UCSD-AML1 (cell line): ENCODE results near the gene GPR146.
"Not testable (repeated sequence)": the region's sequence is repeated elsewhere in the genome, so short reads cannot be mapped to it uniquely, and the experiment has no call there.

ENCODE experiments used
- DNase-seq: peaks from one replicate; lab custom pipeline; 2025; ENCODE audit not compliant: unreplicated experiment; lab: John Stamatoyannopoulos, UW

Gene GPR146

GRCh38 chr7:1024876-1025742 is 19.2 kb upstream of the GPR146 start:
- DNase-seq, result no peak

DNA sequence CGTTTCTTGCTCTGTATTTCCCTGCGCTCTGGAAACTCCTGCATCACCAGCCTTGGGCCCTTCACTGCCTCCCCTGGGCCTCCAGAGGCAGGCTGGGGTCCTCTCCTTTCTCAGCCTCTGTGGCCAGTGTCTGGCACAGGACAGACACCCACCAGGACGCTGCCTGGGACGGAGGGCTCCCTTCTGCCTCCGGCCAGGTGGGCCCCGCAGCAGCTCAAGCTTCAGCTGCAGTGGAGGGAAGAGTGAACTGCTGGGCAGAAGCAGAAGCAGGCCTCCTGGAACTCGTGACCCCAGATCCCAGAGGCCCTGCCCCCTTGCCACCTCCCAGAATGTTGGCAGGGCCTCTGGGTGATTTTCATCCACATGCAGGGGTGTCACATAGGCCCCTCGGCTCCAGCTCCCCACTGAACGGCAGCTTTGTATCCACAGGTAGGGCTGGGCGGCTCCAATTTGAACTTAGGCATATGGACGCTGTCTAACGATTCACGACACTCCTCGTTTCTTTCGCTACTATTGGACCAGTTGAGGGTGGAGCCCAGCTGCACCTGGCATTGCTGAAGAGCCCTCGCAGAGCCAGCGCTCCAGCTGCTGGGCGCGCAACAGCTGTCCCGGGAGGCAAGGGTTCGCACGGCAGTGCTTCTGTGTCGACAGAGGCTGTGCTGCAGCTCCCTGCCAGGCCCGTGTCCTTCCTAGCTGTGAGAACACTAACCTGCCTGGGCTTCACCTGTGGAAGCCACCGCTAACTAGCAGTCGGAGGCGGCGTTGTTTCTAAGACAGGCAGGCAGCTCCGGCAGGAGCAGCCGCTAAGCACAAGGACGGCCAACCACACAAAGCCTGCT is 18.4 kb upstream of the GPR146 start:
- DNase-seq, result no peak

DNA sequence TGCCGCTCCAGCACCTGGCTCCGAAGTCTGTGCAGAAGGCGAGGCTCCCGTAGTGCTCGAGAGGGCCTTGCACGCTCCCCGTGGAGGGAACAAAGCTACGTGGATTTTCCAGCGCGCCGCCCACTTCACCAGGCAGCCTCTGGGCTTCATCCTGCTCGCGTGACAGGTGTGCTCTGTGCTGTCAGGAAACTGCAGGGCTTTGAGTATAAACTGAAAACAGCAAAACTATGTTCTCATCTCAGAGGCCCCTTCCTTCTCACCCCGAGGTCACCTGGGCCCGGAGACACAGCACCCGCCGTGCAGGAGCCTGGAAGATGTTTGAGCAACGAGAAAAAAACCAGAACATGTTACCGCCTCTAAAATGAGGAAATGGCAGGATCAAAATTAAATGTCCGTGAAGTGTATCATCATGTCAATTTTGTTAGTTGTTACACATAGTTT is 17.6 kb upstream of the GPR146 start:
- no peak for DNase-seq

DNA sequence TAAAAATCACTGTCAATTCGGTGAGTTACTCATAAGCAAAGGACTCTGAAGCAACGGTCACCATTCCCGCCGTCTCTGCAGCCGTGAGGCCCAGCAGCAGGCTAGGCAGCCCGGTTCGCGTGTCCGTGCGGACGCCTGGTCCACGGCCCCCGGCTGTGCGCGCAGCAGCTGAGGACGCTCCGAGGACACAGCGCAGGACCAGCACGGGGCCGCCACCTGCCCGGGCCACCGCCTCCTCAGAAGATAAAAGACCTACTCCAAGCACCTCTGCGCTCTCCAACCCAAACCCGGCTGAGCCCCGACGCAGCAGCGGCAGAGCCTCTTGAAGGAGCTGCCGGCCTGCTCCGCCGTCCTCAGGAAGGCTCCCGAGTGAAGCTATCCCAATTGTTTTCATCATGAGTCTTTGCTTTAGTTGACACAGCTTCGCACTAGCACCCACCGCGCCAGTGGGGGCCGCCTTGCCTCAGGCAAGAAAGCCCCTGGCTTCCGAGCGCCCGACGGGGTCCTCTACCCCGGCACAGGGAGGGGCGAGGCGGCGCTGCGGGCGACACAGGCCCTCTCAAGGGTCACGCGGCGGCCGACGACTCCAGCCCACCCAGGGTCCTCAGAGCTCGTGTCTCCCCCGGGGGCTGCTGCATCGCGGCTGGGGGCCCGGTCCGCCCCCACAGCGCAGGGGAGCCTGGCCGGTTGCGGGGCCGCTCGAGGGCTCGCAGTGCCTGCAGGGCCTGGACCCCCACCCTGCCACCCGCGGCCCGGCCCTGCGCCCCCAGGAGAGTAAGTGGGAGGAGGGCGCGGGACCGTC is 16.9 kb upstream of the GPR146 start:
- no peak for DNase-seq

GRCh38 chr7:1028044-1028770 is 16.1 kb upstream of the GPR146 start:
- peak; percentile 78 for DNase-seq

DNA sequence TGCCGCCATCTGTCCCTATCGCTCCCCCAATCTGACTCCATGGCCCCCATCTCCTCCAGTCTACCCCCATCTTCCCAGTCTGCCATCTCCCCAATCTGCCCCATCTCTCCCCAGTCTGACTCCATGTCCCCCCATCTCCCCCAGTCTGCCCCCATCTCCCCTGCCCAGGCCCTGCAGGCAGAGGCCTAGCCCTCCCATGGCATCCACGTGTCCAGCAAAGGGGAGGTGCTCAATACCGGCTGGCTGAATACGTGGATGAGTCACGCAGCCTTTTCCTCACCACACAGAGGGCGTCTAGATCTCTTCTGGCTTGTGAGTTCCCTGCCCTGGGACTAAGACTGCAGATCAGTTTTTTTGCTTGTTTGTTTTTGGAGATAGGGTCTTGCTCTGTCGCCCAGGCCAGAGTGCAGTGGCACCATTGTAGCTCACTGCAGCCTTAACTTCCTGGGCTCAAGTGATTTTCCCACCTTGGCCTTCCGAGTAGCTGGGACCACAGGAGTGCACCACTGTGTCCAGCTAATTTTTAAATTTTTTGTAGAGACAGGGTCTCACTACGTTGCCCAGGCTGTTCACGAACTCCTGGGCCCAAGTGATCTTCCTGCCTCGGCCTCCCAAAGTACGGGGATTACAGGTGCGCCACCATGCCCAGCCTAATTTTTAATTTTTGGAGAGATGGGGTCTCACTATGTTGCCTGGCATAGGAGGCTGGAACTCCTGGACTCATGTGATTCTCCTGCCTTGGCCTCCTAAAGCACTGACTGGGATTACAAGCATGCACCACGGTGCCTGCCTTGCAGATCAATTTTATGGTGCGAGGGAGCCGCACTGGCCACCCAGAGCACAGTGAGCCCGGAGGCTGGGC is 15.3 kb upstream of the GPR146 start:
- peak; percentile 57 for DNase-seq

GRCh38 chr7:1029637-1030443 is 14.5 kb upstream of the GPR146 start:
- no peak for DNase-seq

- DNase-seq, result no peak
Measured at GRCh38 chr7:1030444-1031070, 13.8 kb upstream of the GPR146 start.

DNA sequence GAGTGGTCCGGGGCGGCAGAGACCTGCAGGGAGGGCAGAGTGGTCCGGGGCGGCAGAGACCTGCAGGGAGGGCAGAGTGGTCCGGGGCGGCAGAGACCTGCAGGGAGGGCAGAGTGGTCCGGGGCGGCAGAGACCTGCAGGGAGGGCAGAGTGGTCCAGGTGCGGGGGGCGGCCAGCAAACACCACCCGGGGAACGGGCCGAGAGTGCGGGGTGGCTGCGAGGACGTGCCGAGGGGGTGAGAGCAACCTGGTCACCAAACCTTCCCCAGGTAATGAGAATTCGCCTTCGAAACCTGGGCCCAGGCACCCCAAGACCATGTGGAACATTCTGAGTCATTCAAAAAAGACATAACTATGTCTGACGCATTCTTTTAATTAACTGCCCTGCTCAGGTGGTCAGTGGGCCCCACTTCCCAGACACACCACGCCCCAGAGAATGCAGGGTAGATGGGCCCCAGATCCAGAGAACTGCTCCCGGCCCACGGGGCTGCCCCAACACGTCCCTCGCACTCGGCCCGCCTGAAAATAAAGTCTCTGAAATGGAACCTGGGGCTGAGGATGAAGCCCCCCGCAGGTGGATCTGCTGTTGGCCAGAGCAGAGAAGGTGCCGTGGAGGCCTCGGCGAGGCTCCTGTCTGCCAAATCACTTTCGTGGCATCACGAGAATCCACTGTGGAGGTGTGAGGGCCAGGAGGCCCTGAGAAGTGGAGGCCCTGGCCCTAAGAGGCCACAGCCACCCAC is 12.5 kb upstream of the GPR146 start:
- no peak for DNase-seq

GRCh38 chr7:1032536-1033181 is 11.7 kb upstream of the GPR146 start:
- DNase-seq, result no peak

- no peak for DNase-seq
Measured at GRCh38 chr7:1033546-1034145, 10.7 kb upstream of the GPR146 start.

GRCh38 chr7:1034769-1035168 is 9.6 kb upstream of the GPR146 start:
- DNase-seq, result not testable (repeated sequence)

DNA sequence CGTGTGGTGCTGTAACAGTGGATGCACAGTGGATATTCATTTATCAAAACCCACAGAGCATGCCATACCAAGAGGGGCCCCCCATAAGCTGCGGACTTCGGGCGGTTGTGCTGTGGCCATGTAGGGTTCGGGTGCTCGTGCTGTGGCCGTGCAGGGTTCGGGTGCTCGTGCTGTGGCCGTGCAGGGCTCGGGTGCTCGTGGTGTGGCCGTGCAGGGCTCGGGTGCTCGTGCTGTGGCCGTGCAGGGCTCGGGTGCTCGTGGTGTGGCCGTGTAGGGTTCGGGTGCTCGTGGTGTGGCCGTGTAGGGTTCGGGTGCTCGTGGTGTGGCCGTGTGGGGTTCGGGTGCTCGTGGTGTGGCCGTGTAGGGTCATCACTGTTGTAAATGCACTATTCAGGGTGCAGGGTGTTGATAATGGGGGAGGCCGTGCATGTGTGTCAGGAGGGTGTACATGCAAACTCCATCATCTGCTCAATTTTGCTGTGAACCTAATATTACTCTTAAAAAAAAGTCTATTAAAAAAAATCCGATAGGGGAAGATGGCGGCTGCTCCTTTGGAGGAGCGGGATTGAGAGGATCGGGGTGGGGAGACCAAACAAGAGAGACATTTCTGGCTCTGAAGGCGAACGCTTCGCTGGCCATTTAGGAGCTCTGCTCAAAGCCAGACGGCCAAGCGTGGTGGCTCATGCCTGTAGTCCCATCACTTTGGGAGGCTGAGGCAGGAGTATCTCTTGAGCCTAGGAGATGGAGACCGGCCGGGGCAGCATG is 8.0 kb upstream of the GPR146 start:
- not testable (repeated sequence) for DNase-seq

- not testable (repeated sequence) for DNase-seq
Measured at GRCh38 chr7:1040233-1040632, 4.1 kb upstream of the GPR146 start.

GRCh38 chr7:1040790-1041189 is 3.6 kb upstream of the GPR146 start:
- DNase-seq, result no peak
